Epithelial cell of proximal tubule (primary cell): ENCODE measurements around the gene KCNG1. TPM values are rescaled to one million over a fixed set of nuclear protein-coding genes. Genes with fewer than 3 reads are reported as not detected.
A peak's percentile ranks its signal among the peaks of the same experiment; 100 is the strongest.
"Not testable (repeated sequence)": the region's sequence is repeated elsewhere in the genome, so short reads cannot be mapped to it uniquely, and the experiment has no call there.

Source experiments
- DNase-seq: peaks from one replicate; pipeline ENCODE4 v3.0.0-alpha.2; 2011; ENCODE audit warnings: low read depth
- H3K4me3 ChIP-seq: 2 replicates; pipeline ENCODE4 v1.5.1; 2011; ENCODE audit warnings: low read depth, mild to moderate bottlenecking, low read length
- total RNA-seq: library from RNA; depleted of rRNA; stranded (reverse); fragments of >200 nt; gene quantifications from 2 replicates; pipeline ENCODE4 v1.2.3, GENCODE V29; 2015
- TF ChIP-seq, protein P1 (sequence below): conservative IDR thresholded peaks from 2 replicates; pipeline ENCODE4 v1.5.1; 2012; ENCODE audit warnings: low read depth, mild to moderate bottlenecking, low read length

The KCNG1 gene
- total RNA-seq, 1 donor from 2014 or later = 10.5 TPM

GRCh38 chr20:51046021-51046985 is 23.4 kb upstream of the KCNG1 start:
- DNase-seq = no peak
- no peak overlapping the region for H3K4me3 ChIP-seq
- TF ChIP-seq, protein P1, sequence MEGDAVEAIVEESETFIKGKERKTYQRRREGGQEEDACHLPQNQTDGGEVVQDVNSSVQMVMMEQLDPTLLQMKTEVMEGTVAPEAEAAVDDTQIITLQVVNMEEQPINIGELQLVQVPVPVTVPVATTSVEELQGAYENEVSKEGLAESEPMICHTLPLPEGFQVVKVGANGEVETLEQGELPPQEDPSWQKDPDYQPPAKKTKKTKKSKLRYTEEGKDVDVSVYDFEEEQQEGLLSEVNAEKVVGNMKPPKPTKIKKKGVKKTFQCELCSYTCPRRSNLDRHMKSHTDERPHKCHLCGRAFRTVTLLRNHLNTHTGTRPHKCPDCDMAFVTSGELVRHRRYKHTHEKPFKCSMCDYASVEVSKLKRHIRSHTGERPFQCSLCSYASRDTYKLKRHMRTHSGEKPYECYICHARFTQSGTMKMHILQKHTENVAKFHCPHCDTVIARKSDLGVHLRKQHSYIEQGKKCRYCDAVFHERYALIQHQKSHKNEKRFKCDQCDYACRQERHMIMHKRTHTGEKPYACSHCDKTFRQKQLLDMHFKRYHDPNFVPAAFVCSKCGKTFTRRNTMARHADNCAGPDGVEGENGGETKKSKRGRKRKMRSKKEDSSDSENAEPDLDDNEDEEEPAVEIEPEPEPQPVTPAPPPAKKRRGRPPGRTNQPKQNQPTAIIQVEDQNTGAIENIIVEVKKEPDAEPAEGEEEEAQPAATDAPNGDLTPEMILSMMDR = peak; percentile 3

DNA sequence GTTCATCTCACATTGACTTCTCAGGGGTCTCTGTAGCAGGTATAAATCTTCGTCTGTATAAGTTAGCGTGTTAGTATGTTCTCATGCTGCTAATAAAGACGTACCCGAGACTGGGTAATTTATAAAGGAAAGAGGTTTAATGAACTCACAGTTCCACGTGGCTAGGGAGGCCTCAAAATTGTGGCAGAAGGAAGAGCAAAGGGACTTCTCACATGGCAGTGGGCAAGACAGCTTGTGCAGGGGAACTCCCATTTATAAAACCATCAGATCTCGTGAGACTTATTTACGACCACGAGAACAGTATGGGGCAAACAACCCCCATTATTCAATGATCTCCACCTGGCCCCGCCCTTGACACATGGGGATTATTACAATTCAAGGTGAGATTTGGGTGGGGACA is 22.6 kb upstream of the KCNG1 start:
- DNase-seq, H3K4me3 ChIP-seq: not testable (repeated sequence)

DNA sequence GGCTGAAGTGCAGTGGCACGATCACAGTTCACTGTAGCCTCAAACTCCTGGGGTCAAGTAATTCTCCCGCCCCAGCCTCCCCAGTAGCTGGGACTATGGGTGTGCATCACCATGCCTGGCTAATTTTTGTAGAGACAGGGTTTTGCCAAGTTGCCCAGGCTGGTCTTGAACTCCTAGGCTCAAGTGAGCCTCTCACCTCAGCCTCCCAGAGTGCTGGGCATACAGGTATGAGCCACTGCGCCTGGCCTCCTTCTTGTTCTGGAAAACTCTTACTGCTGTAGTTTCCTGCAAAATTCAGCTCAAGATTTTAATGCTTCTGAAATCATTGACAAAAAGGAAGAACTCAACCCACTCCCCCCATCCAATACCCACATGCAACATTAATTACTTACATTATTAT is 21.9 kb upstream of the KCNG1 start:
- TF ChIP-seq, protein P1 = no peak
- no peak for DNase-seq
- no peak overlapping the region for H3K4me3 ChIP-seq

DNA sequence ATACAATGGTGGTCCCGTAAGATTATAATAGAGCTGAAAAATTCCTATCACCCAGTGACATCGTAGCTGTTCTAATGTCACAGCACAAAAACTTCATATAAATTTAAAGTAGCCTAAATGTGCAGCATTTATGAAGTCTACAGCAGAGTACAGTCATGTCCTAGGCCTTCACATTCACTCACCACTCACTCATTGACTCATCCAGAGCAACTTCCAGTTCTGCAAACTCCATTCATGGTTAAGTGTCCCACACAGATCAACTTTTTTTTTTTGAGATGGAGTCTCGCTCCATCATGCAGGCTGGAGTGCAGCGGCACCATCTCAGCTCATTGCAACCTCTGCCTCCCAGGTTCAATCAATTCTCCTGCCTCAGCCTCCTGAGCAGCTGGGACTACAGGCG is 20.9 kb upstream of the KCNG1 start:
- TF ChIP-seq, protein P1 = no peak
- DNase-seq = no peak

GRCh38 chr20:51042657-51043247 is 19.8 kb upstream of the KCNG1 start:
- H3K4me3 ChIP-seq = no peak overlapping the region
- TF ChIP-seq, protein P1 = peak; percentile 27
- no peak for DNase-seq

More for the DNA sequence above, 20.9 kb upstream of the KCNG1 start:
- no peak overlapping the region for H3K4me3 ChIP-seq

DNA sequence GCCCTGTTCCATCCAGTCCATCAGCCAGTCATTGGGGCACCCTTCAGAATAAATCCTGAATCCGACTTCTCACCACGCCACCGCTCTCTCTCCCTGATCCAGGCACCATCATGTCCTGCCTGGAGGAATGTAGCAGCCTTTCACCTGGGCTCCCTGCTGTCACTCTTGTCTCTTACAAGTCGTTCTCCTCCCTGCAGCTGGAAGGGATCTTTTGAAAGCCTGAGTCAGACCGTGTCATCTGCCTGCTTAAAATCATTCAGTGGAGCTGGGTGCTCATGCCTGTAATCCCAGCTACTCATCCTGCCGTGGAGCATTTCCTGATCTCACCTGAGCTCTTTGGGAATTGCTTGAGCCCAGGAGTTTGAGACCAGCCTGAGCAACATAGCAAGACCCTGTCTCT is 19.2 kb upstream of the KCNG1 start:
- no peak overlapping the region for H3K4me3 ChIP-seq
- no peak for DNase-seq
- TF ChIP-seq, protein P1 = no peak

GRCh38 chr20:51037532-51038115 is 14.7 kb upstream of the KCNG1 start:
- no peak for DNase-seq
- no peak overlapping the region for H3K4me3 ChIP-seq
- TF ChIP-seq, protein P1 = no peak
